SK-N-SH (cell line): ENCODE data around the gene C1orf50. TPM values are rescaled to one million over a fixed set of nuclear protein-coding genes. Genes with fewer than 3 reads are reported as not detected.

ENCODE experiments used
- CTCF ChIA-PET: fragments of 300-600, 350-600 bp; formaldehyde crosslinking; extraction: SDS; loops from one replicate; lab custom pipeline; 2021; lab: Yijun Ruan, JAX
- POLR2A ChIA-PET: fragments of 350-600 bp; sonication (Branson Sonifier 250); formaldehyde crosslinking; extraction: SDS; loops from one replicate; lab custom pipeline; 2020; ENCODE audit warnings: antibody characterized with exemption, inconsistent platforms; lab: Yijun Ruan, JAX
- DNase-seq: peaks from one replicate; pipeline ENCODE4 v3.0.0; 2012
- H2AFZ ChIP-seq: fragments of 200-600 bp; sonication (generic); 2 replicates; pipeline ENCODE4 v1.8.1; 2016; ENCODE audit warnings: antibody characterized with exemption, mild to moderate bottlenecking, low read depth
- H3F3A ChIP-seq: fragments of 200-600 bp; sonication (generic); replicated peaks from 2 replicates; pipeline ENCODE3; 2016; ENCODE audit warnings: antibody characterized with exemption, mild to moderate bottlenecking; ENCODE audit not compliant: insufficient read depth
- H3K27ac ChIP-seq, 2 experiments: fragments of 200-500 bp in 1 of 2; fragments of 200-600 bp in 1 of 2; sonication (Bioruptor generic) in 1 of 2; sonication (generic), shearing (Covaris generic) in 1 of 2; 2 replicates each; pipeline versions ENCODE4 v1.5.1 to v1.6.1; 2014 to 2016; ENCODE audit warnings: low read depth in 2 of 2, inconsistent platforms in 1 of 2, low read length in 1 of 2, mild to moderate bottlenecking in 1 of 2, mixed read lengths in 1 of 2
- H3K27me3 ChIP-seq: fragments of 200-600 bp; sonication (generic), shearing (Covaris generic); 2 replicates; pipeline ENCODE4 v1.6.1; 2016; ENCODE audit warnings: mixed run types; ENCODE audit not compliant: insufficient read depth
- H3K36me3 ChIP-seq, 2 experiments: fragments of 200-500 bp in 1 of 2; fragments of 200-600 bp in 1 of 2; sonication (Bioruptor generic) in 1 of 2; sonication (generic) in 1 of 2; replicated peaks in 1 of 2; 2 replicates each; pipeline versions ENCODE3 to v1.5.1; 2014 to 2016; ENCODE audit warnings: low read length in 1 of 2, mild to moderate bottlenecking in 1 of 2; ENCODE audit not compliant: insufficient read depth in 2 of 2, control insufficient read depth in 1 of 2
- H3K4me1 ChIP-seq, 2 experiments: fragments of 200-500 bp in 1 of 2; fragments of 200-600 bp in 1 of 2; sonication (Bioruptor generic) in 1 of 2; sonication (generic), shearing (Covaris generic) in 1 of 2; 2 replicates each; pipeline versions ENCODE4 v1.5.1 to v1.6.1; 2014 to 2016; ENCODE audit warnings: low read depth in 1 of 2, low read length in 1 of 2, mixed run types in 1 of 2; ENCODE audit not compliant: insufficient read depth in 2 of 2, control insufficient read depth in 1 of 2
- H3K4me2 ChIP-seq: fragments of 200-600 bp; sonication (generic), shearing (Covaris generic); 2 replicates; pipeline ENCODE4 v1.6.1; 2017; ENCODE audit warnings: mixed run types
- H3K4me3 ChIP-seq, 2 experiments: fragments of 200-500 bp in 1 of 2; fragments of 200-600 bp in 1 of 2; sonication (Bioruptor generic) in 1 of 2; sonication (generic), shearing (Covaris generic) in 1 of 2; 2 replicates each; pipeline versions ENCODE4 v1.5.1 to v1.8.1; 2014 to 2016; ENCODE audit warnings: low read depth in 2 of 2, inconsistent platforms in 1 of 2, low read length in 1 of 2, mild to moderate bottlenecking in 1 of 2, mixed read lengths in 1 of 2, moderate library complexity in 1 of 2
- H3K79me2 ChIP-seq: fragments of 200-600 bp; sonication (generic); 2 replicates; pipeline ENCODE4 v1.8.1; 2017; ENCODE audit warnings: mild to moderate bottlenecking; ENCODE audit not compliant: insufficient read depth
- H3K9ac ChIP-seq: fragments of 200-600 bp; sonication (generic); 2 replicates; pipeline ENCODE4 v1.6.1; 2017; ENCODE audit warnings: mixed run types
- H3K9me2 ChIP-seq: fragments of 200-600 bp; sonication (generic); 2 replicates; pipeline ENCODE4 v1.6.1; 2017; ENCODE audit warnings: mixed run types
- H3K9me3 ChIP-seq: fragments of 200-600 bp; sonication (generic); 2 replicates; pipeline ENCODE4 v1.6.1; 2017; ENCODE audit warnings: mixed run types, mild to moderate bottlenecking, moderate library complexity
- H4K20me1 ChIP-seq: fragments of 200-600 bp; sonication (generic); 2 replicates; pipeline ENCODE4 v1.6.1; 2017; ENCODE audit warnings: mild to moderate bottlenecking, mixed run types; ENCODE audit not compliant: insufficient read depth
- CHD2 ChIP-seq: fragments of 150-350 bp; IDR thresholded peaks from 2 replicates; pipeline ENCODE4 v1.6.1; 2018; ENCODE audit warnings: low read length; ENCODE audit not compliant: partially characterized antibody
- ELF1 ChIP-seq: IDR thresholded peaks from 2 replicates; pipeline ENCODE4 v1.4.0; 2012
- EP300 ChIP-seq, 2 experiments: IDR thresholded peaks; 2 replicates each; pipeline versions ENCODE4 v1.4.0 to v1.6.1; 2012; ENCODE audit warnings: borderline replicate concordance in 1 of 2, low read depth in 1 of 2, low read length in 1 of 2
- FOSL2 ChIP-seq: IDR thresholded peaks from 2 replicates; pipeline ENCODE4 v1.4.0; 2012; ENCODE audit warnings: low read depth, mild to moderate bottlenecking, moderate library complexity, borderline replicate concordance
- FOXJ3 ChIP-seq: sonication (generic); formaldehyde crosslinking; IDR thresholded peaks from 2 replicates; pipeline ENCODE4 v1.5.1; 2020; ENCODE audit warnings: mild to moderate bottlenecking, missing genetic modification reagents
- FOXM1 ChIP-seq: IDR thresholded peaks from 2 replicates; pipeline ENCODE4 v1.4.0; 2012; ENCODE audit warnings: low read depth, mild to moderate bottlenecking
- GABPA ChIP-seq: IDR thresholded peaks from 2 replicates; pipeline ENCODE4 v1.4.0; 2012; ENCODE audit warnings: low read depth, mild to moderate bottlenecking
- GATA2 ChIP-seq: sonication (generic); formaldehyde crosslinking; IDR thresholded peaks from 2 replicates; pipeline ENCODE4 v1.5.0; 2020; ENCODE audit warnings: mild to moderate bottlenecking, missing genetic modification reagents
- MXI1 ChIP-seq: IDR thresholded peaks from 2 replicates; pipeline ENCODE4 v1.6.1; 2012; ENCODE audit warnings: mild to moderate bottlenecking, low read depth, low read length, improper control_type of control experiment
- NFIC ChIP-seq: IDR thresholded peaks from 2 replicates; pipeline ENCODE4 v1.4.0; 2012; ENCODE audit warnings: borderline replicate concordance
- NRF1 ChIP-seq: IDR thresholded peaks from 2 replicates; pipeline ENCODE4 v1.6.1; 2012; ENCODE audit warnings: low read depth, mild to moderate bottlenecking, low read length
- POLR2AphosphoS5 ChIP-seq: IDR thresholded peaks from 2 replicates; pipeline ENCODE4 v1.6.1; 2012; ENCODE audit warnings: low read depth, low read length
- SMC3 ChIP-seq: IDR thresholded peaks from 2 replicates; pipeline ENCODE4 v1.6.1; 2012; ENCODE audit warnings: low read depth, low read length, improper control_type of control experiment
- TCF12 ChIP-seq: IDR thresholded peaks from 2 replicates; pipeline ENCODE4 v1.4.0; 2012
- WGBS: methylation state at CpG from one replicate; pipeline ENCODE4 v1.1.6; 2017; ENCODE audit warnings: low lambda C conversion rate; 5-methylcytosine and 5-hydroxymethylcytosine counted together
- polyA plus RNA-seq, 3 experiments: library from polyadenylated mRNA; depleted of rRNA; stranded (reverse); fragments of >200 nt; gene quantifications; 2 replicates each; pipeline ENCODE4 v1.2.3, GENCODE V29; 2012
- TF ChIP-seq, protein P1 (sequence below): fragments of 200-600 bp; sonication (generic); IDR thresholded peaks from 2 replicates; pipeline ENCODE4 v1.6.1; 2017; ENCODE audit warnings: antibody characterized with exemption, mild to moderate bottlenecking, moderate library complexity
- TF ChIP-seq, protein P2 (sequence below): IDR thresholded peaks from 2 replicates; pipeline ENCODE4 v1.4.0; 2012; ENCODE audit warnings: low read depth
- TF ChIP-seq, protein P3 (sequence below): fragments of 150-350 bp; IDR thresholded peaks from 2 replicates; pipeline ENCODE4 v1.6.1; 2017; ENCODE audit warnings: antibody characterized with exemption, low read length, low read depth, borderline replicate concordance
- TF ChIP-seq, protein P4 (sequence below): IDR thresholded peaks from 2 replicates; pipeline ENCODE4 v1.4.0; 2012; ENCODE audit warnings: low read depth, borderline replicate concordance
- TF ChIP-seq, protein P5 (sequence below): fragments of 150-350 bp; IDR thresholded peaks from 2 replicates; pipeline ENCODE4 v1.6.1; 2016; ENCODE audit warnings: mild to moderate bottlenecking, low read depth, low read length
- TF ChIP-seq, protein P6 (sequence below): IDR thresholded peaks from 2 replicates; pipeline ENCODE4 v1.4.0; 2012; ENCODE audit warnings: low read depth, borderline replicate concordance

The C1orf50 gene
- polyA plus RNA-seq, 1 of the 3 experiments (the other 2 are of a cell fraction), result 2.6 TPM

DNA sequence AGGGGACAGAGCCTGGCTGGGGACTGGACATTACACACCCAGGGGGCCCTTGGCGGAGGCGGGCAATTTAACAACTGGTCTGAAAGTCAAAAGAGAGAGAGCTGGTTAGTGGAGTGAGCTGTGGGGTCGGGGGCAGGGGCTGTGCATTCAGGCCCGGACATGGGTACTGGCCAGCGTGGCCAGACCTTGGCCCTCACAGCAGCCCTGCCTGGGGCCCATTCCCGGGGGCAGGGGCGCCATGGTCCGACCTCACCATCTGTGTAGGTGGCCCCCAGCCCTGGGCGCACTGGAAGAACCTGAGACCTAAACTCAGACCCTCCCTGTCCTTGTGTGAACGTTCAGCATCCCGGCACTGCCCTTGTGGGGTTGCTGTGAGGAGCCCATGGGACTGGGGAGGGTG, 32.0 kb upstream of the C1orf50 start:
- Histone ChIP-seq H3K9me2 (no peaks in the 10 kb centered on the region), H3K4me2 (no peak overlapping the region), H3K4me1 (peaks cover 0 to 6% of the 10 kb centered on the region in 2 experiments; a peak in 1 of 4 replicates), H2AFZ (no peak overlapping the region), H3K27me3 (no peaks in the 10 kb centered on the region), H4K20me1 (no peaks in the 10 kb centered on the region), H3K9ac (no peak overlapping the region), H3K36me3 (no peaks in the 10 kb centered on the region), H3K79me2 (no peaks in the 10 kb centered on the region), H3K9me3 (no peaks in the 10 kb centered on the region), H3F3A (no peaks in the 10 kb centered on the region), H3K4me3 (no peak overlapping the region), H3K27ac (no peak overlapping the region)
- no peak for TF ChIP-seq FOSL2
- TF ChIP-seq SMC3, result no peak
- no peak for TF ChIP-seq GATA2
- TF ChIP-seq FOXM1, result no peak
- no peak for TF ChIP-seq NRF1
- no peak for TF ChIP-seq POLR2AphosphoS5
- TF ChIP-seq, protein P1, sequence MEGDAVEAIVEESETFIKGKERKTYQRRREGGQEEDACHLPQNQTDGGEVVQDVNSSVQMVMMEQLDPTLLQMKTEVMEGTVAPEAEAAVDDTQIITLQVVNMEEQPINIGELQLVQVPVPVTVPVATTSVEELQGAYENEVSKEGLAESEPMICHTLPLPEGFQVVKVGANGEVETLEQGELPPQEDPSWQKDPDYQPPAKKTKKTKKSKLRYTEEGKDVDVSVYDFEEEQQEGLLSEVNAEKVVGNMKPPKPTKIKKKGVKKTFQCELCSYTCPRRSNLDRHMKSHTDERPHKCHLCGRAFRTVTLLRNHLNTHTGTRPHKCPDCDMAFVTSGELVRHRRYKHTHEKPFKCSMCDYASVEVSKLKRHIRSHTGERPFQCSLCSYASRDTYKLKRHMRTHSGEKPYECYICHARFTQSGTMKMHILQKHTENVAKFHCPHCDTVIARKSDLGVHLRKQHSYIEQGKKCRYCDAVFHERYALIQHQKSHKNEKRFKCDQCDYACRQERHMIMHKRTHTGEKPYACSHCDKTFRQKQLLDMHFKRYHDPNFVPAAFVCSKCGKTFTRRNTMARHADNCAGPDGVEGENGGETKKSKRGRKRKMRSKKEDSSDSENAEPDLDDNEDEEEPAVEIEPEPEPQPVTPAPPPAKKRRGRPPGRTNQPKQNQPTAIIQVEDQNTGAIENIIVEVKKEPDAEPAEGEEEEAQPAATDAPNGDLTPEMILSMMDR, result no peak
- TF ChIP-seq, protein P2, sequence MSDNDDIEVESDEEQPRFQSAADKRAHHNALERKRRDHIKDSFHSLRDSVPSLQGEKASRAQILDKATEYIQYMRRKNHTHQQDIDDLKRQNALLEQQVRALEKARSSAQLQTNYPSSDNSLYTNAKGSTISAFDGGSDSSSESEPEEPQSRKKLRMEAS, result no peak
- TF ChIP-seq GABPA, result no peak
- TF ChIP-seq ELF1, result no peak
- DNase-seq, result peak; percentile 19
- ChIA-PET CTCF (interaction anchor here (2.4 to 5.5 kb wide), 2 partner anchors 13 to 157 kb away, joined by 8 to 25 read pairs; no protein-coding TSS in a partner anchor), POLR2A (no interaction called here)
- WGBS, result 72% methylated on average over 3 of the region's 11 CpGs

DNA sequence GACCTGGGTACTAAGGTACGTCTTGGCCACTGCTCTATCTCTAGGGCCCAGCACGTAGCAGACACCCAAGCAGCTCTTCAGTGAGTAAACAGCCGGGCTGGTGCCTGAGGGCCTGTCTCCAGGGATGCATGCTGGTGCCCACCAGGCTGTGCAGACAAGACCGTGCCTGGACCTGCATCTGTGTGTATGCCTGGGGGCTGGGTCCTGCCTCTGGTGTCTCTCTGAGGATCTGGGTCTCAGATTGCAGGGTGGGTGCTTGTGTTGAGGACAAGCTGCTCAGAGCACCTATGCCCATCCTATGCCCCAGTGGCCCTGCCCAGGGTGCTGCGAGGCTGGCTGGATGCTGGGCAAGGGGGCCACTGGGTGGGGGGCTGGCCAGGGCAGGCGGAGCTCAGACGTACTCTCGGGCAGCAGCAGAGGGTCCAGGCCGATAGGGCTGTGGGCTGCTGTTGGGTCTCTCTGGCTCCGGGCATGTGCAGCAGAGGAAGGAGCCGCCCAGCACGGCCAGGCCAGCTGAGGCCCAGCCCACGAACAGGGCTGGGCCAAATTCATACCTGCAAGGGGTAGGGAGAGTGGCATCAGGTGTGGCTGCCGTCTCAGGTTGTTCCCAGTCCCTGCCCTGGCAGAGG, 31.5 kb upstream of the C1orf50 start:
- H3K9ac ChIP-seq, result no peak overlapping the region
- no peak overlapping the region for H3K4me3 ChIP-seq
- no peaks in the 10 kb centered on the region for H3K9me3 ChIP-seq
- H3K27ac ChIP-seq, result no peak overlapping the region
- H3K4me1 ChIP-seq, result peaks cover 0 to 6% of the 10 kb centered on the region in 2 experiments; a peak in 1 of 4 replicates
- no peaks in the 10 kb centered on the region for H3K9me2 ChIP-seq
- 60% methylated on average over 1 of the region's 14 CpGs for WGBS
- DNase-seq, result peak; percentile 42
- POLR2A ChIA-PET, result no interaction called here
- H3K4me2 ChIP-seq, result no peak overlapping the region
- no peaks in the 10 kb centered on the region for H3F3A ChIP-seq
- H3K27me3 ChIP-seq, result no peaks in the 10 kb centered on the region
- no peaks in the 10 kb centered on the region for H3K79me2 ChIP-seq
- no peak overlapping the region for H2AFZ ChIP-seq
- CTCF ChIA-PET, result interaction anchor here (0.8 to 5.5 kb wide), 4 partner anchors 12 to 602 kb away, joined by 3 to 25 read pairs (median 6); no protein-coding TSS in a partner anchor
- no peaks in the 10 kb centered on the region for H4K20me1 ChIP-seq
- H3K36me3 ChIP-seq, result no peaks in the 10 kb centered on the region
- TF ChIP-seq, protein P3, sequence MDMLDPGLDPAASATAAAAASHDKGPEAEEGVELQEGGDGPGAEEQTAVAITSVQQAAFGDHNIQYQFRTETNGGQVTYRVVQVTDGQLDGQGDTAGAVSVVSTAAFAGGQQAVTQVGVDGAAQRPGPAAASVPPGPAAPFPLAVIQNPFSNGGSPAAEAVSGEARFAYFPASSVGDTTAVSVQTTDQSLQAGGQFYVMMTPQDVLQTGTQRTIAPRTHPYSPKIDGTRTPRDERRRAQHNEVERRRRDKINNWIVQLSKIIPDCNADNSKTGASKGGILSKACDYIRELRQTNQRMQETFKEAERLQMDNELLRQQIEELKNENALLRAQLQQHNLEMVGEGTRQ, result no peak
- TF ChIP-seq, protein P2, result no peak
- TF ChIP-seq, protein P4, sequence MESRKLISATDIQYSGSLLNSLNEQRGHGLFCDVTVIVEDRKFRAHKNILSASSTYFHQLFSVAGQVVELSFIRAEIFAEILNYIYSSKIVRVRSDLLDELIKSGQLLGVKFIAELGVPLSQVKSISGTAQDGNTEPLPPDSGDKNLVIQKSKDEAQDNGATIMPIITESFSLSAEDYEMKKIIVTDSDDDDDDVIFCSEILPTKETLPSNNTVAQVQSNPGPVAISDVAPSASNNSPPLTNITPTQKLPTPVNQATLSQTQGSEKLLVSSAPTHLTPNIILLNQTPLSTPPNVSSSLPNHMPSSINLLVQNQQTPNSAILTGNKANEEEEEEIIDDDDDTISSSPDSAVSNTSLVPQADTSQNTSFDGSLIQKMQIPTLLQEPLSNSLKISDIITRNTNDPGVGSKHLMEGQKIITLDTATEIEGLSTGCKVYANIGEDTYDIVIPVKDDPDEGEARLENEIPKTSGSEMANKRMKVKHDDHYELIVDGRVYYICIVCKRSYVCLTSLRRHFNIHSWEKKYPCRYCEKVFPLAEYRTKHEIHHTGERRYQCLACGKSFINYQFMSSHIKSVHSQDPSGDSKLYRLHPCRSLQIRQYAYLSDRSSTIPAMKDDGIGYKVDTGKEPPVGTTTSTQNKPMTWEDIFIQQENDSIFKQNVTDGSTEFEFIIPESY, result no peak
- TF ChIP-seq NFIC (no peak), POLR2AphosphoS5 (no peak), CHD2 (no peak), MXI1 (no peak), FOXJ3 (CRISPR knock-in tag) (no peak), FOXM1 (no peak), EP300 (IDR thresholded peaks at IDR 0.05; ENCODE audit: borderline replicate concordance in 1 of 2, low read depth in 1 of 2, low read length in 1 of 2) (no peak), TCF12 (no peak)
- TF ChIP-seq, protein P5, sequence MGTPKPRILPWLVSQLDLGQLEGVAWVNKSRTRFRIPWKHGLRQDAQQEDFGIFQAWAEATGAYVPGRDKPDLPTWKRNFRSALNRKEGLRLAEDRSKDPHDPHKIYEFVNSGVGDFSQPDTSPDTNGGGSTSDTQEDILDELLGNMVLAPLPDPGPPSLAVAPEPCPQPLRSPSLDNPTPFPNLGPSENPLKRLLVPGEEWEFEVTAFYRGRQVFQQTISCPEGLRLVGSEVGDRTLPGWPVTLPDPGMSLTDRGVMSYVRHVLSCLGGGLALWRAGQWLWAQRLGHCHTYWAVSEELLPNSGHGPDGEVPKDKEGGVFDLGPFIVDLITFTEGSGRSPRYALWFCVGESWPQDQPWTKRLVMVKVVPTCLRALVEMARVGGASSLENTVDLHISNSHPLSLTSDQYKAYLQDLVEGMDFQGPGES, result no peak
- TF ChIP-seq, protein P6, sequence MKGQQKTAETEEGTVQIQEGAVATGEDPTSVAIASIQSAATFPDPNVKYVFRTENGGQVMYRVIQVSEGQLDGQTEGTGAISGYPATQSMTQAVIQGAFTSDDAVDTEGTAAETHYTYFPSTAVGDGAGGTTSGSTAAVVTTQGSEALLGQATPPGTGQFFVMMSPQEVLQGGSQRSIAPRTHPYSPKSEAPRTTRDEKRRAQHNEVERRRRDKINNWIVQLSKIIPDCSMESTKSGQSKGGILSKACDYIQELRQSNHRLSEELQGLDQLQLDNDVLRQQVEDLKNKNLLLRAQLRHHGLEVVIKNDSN, result no peak
